Left renal cortex interstitium (tissue), 4 donors: ENCODE results near the gene CTNNA1. TPM values are rescaled to one million over a fixed set of nuclear protein-coding genes. Genes with fewer than 3 reads are reported as not detected.

Source experiments
- DNase-seq, 4 donors: peaks; one replicate each; pipeline ENCODE4 v3.0.0-alpha.2; 2013; ENCODE audit warnings: low read depth in 4 of 4, low spot score in 2 of 4, missing footprints in 1 of 4
- polyA plus RNA-seq, 4 donors: library from polyadenylated mRNA; unstranded; fragments of 120-200 nt; gene quantifications; one replicate each; pipeline ENCODE4 v1.2.1, GENCODE V29; 2013; ENCODE audit not compliant: insufficient read length in 4 of 4

CTNNA1 gene
- polyA plus RNA-seq, 4 donors = 383 to 405 (median 391) TPM

DNA sequence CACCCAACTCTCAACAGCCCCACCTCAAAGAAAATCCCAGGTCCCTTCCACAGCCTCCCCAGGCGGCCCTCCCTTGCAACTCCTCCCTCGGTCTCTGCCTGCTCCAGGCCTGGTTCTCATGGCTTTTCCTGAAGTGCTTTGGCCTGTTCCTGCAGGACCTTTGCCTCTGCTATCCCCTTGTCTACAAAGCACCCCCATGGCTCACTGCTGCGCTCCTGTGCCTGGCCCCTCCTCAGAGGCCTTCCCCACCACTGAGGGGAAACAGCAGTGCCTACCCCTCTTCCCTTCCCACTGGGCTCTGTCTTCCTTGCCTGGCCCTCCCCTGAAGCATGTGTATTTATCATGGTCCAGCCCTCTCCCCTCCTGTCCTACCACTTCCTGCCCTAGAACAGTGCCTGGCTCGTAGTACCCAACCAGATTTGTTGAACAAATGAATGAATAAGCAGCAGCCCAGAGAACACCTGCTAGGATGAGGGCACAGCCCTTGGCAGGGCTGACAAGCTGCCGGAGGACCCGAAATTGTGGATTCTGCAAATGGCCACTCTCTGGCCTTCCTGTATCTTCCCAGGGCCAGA, 190.5 kb downstream of the CTNNA1 start:
- no peak for DNase-seq

DNA sequence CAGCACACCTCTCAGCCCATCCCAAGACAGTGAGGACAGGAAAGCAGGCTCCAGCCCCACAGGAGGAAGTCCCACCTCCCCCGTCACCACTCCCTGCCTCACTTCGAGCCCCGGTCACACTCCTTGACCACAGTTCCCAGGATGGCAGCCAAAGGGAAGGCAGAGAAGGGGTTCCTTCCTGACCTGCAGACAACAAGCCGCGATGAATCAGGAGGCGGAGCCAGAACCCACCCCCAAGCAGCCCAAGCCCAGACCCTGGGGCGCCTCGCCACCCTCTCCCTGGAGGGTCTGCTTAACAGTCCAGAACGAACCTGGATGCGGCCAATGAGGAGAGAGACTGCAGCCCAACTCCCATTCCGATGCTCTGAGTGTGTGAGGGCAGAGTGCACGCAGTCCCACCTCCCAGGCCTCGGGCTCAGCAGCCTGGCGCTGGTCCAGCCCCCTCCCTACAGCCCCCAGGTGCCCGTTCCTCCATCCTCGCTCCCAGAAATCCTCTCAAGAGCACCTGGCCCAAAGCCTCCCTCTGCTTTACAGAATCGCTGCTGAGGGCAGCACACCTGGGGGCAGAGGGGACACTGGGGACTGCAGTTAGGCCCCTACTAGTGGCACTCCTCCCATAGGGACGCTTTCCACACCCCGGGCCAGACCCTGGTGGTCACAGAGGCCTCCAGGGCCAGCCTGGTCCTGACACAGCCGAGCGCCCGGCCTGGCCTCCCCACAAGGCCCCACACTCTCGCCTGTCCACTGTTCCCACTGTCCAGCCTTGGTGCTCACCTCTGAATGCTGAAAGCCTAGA, 191.5 kb downstream of the CTNNA1 start:
- peak in 1 of 4 donors; percentile 68 for DNase-seq

DNA sequence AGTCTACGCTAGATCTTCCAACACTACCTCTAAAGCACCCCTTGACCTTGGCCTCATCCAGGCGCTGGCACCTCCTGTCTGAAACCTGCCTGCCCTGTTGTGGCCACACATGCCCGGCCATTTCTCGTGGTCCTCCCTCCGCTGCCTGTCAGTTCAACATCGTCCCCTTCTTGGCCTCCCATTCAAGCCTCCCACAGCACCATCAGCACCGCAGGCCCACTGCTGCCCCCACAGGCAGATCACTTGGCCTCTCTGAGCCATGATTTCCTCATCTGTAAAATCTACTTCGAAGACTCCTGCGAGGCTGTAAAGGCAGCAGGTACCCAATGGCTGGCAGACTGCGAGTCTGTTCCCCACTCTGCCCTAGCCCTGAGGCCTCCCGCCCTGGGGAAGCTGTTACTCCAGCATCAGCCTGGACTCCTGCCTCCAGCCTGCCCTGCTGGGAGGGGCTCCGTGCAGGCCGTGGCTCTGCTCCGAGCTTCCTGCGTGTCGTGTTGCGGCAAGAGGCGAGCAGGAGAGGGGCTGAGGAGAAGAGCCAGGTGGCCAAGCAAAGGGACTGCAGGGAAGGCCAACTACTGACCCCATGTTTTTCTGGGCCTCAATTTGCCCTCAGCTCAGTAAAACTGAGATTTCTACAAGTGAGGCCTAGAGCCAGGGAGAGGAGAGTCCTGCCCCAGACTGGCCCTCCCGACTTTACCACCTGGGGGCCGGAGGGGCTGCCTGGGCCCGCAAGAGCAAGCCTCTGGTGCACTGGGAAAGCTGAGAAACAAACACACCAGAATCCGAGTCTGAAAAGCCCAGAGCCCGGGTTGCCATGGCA, 192.4 kb downstream of the CTNNA1 start:
- DNase-seq = no peak

DNA sequence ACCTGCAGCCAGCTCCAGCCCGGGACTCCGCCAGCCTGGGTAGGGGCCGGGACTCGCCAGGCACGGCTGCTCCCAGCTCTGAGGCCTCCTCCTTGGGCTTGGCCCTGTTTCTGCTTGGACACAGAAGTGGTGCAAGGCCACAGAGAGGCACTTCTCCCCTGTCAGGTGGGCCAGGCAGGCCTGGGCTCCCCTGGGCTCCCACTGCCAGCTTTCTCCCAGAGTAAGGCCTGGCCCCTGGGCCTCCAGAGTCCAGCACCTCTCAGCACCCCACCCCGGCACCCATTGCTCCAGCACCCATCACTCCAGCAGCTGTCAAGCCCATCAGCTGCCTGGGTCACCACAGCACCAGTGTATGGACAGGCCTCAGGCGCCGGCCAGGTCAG, 193.0 kb downstream of the CTNNA1 start:
- no peak for DNase-seq

DNA sequence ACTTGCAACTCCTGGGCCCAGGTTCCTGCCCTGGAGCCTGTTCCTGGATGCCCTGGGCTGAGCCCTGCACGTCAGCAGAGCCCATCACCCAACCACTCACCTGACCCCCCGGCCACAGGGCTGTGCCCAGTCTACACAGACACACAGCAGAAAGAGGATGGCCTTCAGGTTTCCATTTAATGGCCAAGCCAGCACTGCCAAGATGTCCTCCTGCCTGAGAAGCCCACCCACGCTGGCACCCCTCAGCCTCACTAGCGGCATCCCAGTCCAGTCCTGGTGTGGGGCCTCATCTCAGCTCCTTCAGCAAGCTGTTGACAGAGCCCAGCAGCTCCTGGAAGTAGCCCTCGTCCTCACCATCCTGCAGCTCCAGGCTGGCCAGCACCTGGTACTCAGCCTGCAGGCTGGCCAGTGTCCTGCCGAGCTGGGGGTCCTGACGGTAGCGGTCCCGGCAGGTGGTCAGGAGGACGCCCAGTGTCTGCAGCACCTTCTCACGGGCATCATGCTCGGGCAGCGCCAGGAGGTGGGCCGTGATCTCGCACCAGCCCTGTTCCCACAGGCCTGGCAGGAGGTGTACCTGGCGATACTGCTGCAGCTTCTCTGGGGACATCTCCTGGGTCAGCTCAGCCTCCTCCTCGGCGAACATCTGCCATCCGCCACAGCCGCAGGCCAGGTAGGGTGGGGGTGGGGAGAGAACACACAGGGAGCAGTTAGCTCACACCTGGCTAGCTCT, 193.8 kb downstream of the CTNNA1 start:
- no peak for DNase-seq

DNA sequence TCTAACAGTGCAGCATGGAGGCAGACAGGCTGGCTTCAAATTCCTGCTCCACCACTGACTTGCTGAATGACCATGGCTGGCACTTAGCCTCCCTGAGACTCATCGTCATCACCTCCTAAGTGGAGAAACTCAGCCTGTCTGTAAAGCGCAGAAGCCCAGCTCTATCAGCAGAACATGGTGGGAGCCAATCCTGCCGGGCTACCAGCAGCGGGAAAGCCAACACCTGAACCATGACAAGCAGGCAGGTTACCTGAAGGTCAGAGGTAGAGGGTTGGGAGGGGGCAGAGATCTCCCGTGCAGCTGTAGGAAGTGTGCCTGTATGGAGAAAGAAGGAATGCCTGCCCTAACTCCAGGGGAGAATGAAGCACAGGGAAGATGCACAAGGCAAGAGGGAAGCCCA, 194.6 kb downstream of the CTNNA1 start:
- DNase-seq = no peak

DNA sequence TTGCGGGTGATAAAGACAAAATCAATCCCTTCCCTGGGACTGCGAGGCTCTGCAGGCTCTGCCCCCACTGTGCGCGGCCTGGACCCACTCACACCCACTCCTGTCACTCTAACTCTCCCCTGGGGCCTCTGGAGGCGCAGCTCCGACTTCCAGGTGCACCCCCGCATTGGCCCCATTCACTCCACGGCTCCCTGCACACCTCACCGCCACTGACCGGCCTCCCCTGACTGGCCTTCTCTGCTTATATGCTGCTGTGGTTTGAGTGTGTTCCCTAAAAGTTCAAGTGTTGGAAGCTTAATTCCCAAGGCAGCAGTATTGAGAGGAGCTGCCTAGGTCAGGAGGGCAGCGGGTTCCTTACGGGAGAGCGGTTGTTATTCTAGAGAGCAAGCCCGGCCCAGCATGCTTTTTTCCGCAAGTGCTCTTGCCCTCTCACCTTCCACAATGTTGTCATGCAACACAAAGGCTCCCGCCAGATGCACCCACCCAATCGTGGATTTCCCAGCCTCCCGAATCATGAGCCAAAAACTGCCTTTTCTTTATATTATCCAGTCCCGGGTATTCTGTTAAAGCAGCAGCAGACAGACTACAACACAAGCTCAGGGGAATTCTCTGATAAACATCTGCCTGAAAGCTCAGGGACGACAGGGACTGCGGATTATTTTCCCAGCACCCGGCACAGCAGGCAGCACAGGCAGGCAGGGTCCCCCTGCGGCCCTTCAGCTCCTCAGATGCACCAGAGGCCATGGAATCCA, 195.4 kb downstream of the CTNNA1 start:
- DNase-seq = no peak

DNA sequence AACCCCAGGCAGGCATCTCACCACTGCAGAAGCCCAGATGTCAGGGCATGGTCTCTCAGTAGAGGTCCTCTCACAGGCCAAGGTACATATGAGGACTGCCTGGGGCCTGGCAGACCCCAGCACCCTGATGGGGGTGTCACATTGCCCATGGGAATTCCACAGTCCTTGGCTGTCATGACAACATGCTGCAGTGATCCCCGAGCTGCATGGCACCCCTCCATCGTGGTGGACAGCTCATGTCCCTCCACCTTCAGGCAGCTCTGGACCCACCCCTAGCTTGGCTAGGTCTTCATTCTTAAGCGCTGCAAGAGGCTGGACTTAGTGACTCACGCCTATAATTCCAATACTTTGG, 196.0 kb downstream of the CTNNA1 start:
- no peak for DNase-seq

DNA sequence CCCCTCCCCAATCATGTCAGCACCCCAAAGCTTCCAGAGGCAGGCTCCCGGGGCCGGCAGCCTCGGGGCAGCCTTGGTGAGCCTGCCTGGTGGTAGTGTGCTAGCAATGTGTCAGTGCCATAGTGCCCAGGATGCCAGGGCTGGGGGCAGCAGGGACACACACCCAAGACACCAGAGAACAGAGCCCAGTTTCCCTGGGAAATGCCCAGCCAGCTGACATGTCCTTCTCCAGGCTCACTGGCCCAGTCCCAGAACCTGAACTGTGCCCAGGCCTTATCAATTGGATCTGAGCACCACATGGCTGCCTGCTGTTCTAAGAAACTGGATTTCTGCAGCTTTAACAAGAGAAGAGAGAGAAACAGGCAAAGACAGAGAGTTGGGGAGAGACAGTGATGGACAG, 196.8 kb downstream of the CTNNA1 start:
- no peak for DNase-seq

DNA sequence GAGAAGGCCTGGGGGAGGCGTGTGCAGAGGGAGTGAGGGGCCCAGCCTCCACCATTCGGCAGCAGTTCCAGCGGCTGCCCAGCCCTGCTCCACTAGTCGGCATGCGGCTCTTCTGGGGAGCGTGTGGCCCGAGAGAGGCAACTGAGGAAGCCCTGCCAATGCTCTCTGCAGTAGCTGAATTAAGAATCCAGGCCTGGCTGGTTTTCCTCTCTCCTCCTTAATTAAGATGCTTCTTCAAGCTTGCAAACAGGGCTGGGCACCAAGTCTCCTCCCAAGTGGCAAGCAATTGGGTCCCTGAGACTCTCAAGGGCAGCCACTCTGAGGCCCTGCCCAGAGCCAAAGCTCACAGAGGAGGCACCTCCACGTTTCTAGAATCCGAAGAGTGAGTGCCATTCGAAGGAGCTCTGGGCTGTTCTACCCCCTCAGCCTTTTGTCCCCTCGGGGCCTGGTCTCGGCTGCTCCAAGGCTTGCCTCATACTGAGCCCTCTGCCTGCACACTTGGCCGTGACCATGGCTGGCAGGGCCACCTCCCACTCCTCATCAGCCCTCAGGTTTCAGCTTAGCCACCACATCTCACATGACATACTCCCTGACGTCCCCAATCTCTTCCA, 197.3 kb downstream of the CTNNA1 start:
- DNase-seq = no peak

DNA sequence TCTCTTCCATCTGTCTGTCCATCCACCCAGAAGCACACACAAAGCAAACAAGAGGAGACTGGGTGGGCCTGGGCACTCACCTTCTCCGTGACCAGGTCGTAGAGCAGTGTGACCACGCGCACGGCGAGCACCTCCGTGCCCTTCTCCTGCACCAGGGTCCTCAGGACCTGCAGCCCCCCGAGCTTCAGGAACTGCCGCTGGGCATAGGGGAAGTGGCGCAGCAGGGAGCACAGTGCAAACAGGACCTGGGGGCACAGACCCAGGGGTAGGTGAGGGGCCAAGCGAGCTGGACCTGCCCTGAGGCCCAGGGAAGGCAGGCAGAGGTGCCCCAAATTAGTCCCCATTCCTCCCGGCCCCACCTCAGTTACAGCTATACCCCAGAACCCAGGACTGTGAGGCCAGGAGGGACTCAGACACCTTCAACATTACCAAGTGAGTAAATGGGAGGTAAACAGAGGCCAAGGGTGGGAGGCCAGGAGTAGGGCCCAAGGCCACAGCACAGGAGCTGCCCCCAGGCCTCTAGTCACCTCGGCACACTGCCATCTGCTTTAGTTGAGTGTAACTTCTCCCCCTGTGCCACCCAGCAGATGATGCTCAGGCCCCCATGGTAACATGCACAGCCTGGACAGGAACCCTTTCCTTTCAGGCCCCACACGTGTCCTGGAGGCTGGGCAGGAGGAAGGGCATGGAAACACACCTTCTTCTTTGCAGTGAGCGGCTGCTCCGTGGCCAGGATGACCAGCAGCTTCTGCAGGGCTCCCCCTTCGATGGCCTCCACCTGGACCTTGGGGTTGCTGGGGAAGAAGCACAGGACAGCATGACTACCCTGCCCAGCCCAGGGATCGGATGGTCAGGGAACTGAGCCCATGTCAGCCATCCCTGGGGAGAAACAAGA, 198.1 kb downstream of the CTNNA1 start:
- DNase-seq = no peak

DNA sequence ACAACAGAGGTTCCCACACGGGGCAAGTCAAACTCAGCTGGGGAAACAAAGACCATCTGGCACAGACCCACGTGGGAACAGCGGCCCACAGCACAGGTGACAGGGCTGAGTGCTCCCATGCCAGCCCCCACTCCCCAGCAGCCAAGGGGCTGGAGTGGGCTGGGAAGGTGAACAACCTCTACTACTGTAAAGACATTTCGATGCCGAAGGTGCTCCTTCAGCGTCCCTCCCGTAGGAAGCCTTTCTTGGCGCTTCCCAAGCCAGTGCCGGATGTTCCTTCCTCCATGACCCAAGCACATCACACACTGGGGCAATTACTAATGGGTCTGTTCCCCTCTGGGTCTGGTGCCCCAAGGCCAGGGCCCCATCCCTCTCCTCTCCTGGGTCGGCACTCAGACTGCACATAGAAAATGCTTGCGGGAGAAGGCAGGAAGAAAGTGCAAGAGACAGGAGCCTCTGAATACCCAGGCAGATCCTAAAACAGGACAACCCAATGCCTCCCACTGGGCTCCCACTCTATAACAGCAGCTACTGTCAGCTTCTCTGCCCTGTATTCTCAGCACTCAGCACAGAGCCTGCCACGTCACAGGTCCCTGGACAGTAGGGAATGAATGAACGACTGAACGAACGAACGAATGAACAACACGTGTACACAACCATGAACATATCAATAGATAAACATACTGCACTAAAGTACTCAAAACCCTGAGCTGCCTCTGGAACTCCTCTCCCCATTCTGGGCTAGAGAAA, 198.9 kb downstream of the CTNNA1 start:
- no peak for DNase-seq

DNA sequence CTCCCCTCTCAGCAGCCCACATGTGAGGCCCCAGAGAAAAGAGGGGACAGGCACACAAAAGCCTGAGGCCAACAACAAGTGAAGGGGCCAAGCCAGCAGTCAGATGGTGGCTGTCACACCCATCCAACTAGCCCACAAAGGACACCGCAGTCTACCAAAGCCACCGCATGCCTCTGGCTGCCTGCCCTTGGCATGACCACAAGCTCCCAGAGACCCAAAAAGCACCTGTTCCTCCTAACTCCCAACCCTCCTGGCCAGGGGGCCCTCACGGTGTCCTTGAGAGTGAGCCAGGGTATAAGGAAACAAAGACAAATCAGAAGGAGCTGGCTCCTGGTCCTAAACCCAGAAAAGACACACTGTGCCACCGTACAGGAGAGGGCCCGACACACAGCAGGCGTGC, 199.7 kb downstream of the CTNNA1 start:
- DNase-seq = no peak

DNA sequence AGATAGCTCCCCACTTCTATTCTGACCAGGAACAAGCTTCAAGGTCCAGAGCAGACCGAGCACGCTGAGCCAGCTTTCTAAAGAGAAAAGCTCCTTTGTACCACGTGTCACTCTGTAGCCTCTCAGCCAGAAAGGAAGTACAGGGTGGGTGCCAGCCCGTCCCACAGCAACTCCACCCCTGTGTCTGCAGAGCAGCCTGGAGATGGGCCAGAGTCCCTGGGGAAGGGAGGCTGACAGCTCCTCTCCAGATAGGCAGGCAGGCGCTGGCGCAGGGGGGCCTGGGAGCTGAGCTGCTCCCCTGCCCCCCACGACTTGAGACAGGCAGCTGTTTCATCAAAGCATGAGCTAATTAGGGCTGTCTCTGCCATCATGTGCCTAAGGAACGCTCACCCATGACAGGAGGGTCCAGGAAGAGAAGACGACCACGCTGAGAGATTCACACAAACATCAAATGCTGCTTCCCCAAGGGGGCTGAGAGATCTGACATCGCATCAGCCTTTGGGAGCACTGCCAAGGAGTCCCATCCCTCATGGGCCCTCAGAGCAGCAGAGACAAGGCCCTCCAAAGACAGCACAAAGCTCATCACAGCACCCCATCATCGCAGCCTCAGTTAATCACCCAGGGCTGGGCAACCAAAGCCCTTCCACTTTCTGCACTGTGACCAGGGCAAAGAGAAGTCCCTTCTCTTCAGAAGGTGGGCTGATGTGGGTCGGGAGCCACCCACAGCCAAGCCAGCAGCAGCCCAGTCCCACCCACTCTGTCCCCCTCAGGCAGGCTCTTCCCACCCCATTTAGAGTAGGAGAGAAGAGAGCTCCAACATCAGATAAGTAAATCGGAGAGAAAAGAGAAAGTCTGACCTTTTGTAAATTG, 200.4 kb downstream of the CTNNA1 start:
- DNase-seq = no peak

DNA sequence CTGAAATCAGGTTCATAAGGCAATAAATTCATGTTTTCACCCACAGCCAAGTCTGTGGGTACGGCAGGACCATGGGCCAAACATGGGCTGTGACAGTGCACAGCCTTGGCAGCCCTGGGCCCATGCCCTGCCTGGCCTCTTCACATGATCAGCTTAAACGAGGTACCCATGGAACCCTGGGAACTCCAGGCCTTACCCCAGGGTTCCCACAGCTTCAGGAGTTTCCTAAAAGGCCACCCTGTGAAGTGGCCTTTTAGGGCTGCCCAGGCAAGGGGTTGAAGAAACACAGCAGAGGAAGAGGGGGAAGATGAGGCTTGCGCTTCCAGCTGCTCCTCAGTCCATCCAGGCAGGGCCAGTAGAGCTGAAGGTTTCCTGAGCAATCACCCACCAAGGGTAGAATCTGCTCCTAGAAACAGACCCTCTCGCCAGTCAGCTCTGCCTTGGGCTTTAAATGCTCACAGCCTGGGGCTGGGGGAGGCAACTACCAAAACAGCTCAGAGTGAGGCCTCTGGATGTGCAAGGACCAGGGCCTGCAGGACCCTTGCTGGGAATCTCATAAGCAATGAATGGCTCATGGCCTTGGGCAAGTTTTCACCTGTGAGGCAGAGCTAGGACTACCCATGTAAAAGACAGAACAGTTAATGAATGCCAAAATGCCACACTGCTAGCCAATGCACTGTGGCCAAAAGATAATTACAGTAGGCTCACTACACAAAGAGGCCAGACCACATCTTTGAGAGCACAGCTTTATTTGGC, 201.2 kb downstream of the CTNNA1 start:
- no peak for DNase-seq

DNA sequence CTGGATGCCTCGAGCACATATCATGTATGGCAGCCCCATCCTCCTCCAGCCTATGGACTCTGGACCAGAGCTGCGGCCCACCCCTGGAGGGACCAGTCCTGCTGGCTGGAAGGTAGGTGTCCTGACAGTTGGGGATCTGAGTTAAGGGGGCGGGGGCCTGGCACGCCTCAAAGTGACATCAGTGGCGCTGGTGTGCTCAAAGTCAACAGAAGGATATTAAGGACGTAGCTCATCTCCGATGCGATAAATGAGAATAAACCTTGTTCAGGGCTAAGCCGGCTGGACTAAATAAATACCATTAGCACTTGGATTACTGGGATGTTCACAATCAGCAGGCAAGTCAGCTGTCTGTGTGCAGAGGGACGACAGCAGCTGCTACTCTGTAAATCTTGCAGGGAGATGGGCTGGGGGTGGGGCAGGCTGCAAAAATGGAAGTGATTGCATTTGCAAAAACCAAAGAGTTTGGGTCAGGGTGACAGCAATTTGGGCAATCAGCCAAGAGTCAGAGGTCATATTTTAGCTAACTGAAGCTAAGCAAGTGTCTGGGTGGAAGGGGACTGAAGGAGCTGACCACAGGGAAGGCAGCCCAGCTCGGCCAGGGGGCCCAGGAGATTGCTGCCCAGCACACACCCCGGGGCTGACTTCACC, 201.9 kb downstream of the CTNNA1 start:
- DNase-seq = no peak
